Mesenchymal stem cell (in vitro differentiated cells and primary cell): ENCODE measurements around the gene RMND1.

Experiments used
- DNase-seq: peaks from one replicate; pipeline ENCODE4 v3.0.0-alpha.2; 2013
- H2AFZ ChIP-seq: one replicate; pipeline ENCODE4 v1.6.1; 2013; ENCODE audit warnings: low read depth, mild to moderate bottlenecking, control low read depth, inconsistent platforms, low read length, moderate library complexity
- H2AK5ac ChIP-seq: 2 replicates; pipeline ENCODE4 v1.6.1; 2013; ENCODE audit warnings: low read length, moderate library complexity, mild to moderate bottlenecking, inconsistent platforms; ENCODE audit not compliant: severe bottlenecking
- H2BK120ac ChIP-seq: one replicate; pipeline ENCODE4 v1.6.1; 2013; ENCODE audit warnings: low read depth, mild to moderate bottlenecking, inconsistent platforms, low read length, moderate library complexity
- H2BK12ac ChIP-seq, 2 experiments: one replicate each; pipeline ENCODE4 v1.6.1; 2013; ENCODE audit warnings: inconsistent platforms in 2 of 2, low read length in 2 of 2, mild to moderate bottlenecking in 2 of 2, moderate library complexity in 2 of 2, control low read depth in 1 of 2
- H2BK15ac ChIP-seq: one replicate; pipeline ENCODE4 v1.6.1; 2013; ENCODE audit warnings: mild to moderate bottlenecking, low read depth, inconsistent platforms; ENCODE audit not compliant: poor library complexity, severe bottlenecking
- H2BK5ac ChIP-seq: 2 replicates; pipeline ENCODE4 v1.6.1; 2013; ENCODE audit warnings: low read depth, mild to moderate bottlenecking, low read length, control low read depth, inconsistent platforms; ENCODE audit not compliant: poor library complexity, severe bottlenecking
- H3K14ac ChIP-seq, 2 experiments: one replicate each; pipeline ENCODE4 v1.6.1; 2013; ENCODE audit warnings: inconsistent platforms in 2 of 2, low read length in 2 of 2, control low read depth in 1 of 2, mild to moderate bottlenecking in 1 of 2, moderate library complexity in 1 of 2
- H3K18ac ChIP-seq, 2 experiments: one replicate each; pipeline ENCODE4 v1.6.1; 2013; ENCODE audit warnings: inconsistent platforms in 2 of 2, low read length in 2 of 2, control low read depth in 1 of 2, low read depth in 1 of 2, mild to moderate bottlenecking in 1 of 2
- H3K23ac ChIP-seq, 2 experiments: one replicate each; pipeline ENCODE4 v1.6.1; 2013; ENCODE audit warnings: inconsistent platforms in 2 of 2, low read length in 2 of 2, mild to moderate bottlenecking in 2 of 2, moderate library complexity in 2 of 2, control low read depth in 1 of 2
- H3K27ac ChIP-seq: 2 replicates; pipeline ENCODE4 v1.5.1; 2013; ENCODE audit warnings: mild to moderate bottlenecking, moderate library complexity, low read length, control low read depth, inconsistent platforms; ENCODE audit not compliant: poor library complexity, severe bottlenecking
- H3K27me3 ChIP-seq, 2 experiments: 2 replicates each; pipeline versions ENCODE4 v1.6.1 to v1.7.0; 2013; ENCODE audit warnings: low read length in 2 of 2, mild to moderate bottlenecking in 2 of 2, moderate library complexity in 2 of 2, control low read depth in 1 of 2, inconsistent platforms in 1 of 2; ENCODE audit not compliant: control insufficient read depth in 1 of 2, insufficient read depth in 1 of 2
- H3K36me3 ChIP-seq, 2 experiments: 2 replicates each; pipeline versions ENCODE4 v1.6.1 to v1.7.0; 2013; ENCODE audit warnings: low read length in 2 of 2, control low read depth in 1 of 2, inconsistent platforms in 1 of 2, low read depth in 1 of 2, mild to moderate bottlenecking in 1 of 2; ENCODE audit not compliant: insufficient read depth in 2 of 2, control insufficient read depth in 1 of 2
- H3K4ac ChIP-seq, 2 experiments: one replicate each; pipeline ENCODE4 v1.6.1; 2013; ENCODE audit warnings: inconsistent platforms in 2 of 2, low read length in 2 of 2, mild to moderate bottlenecking in 2 of 2, moderate library complexity in 2 of 2, control low read depth in 1 of 2, low read depth in 1 of 2
- H3K4me1 ChIP-seq: 2 replicates; pipeline ENCODE4 v1.6.1; 2013; ENCODE audit warnings: low read depth, low read length, control low read depth; ENCODE audit not compliant: control insufficient read depth, insufficient read depth
- H3K4me2 ChIP-seq: 2 replicates; pipeline ENCODE4 v1.6.1; 2013; ENCODE audit warnings: low read length, mild to moderate bottlenecking, inconsistent platforms; ENCODE audit not compliant: poor library complexity, severe bottlenecking
- H3K4me3 ChIP-seq, 2 experiments: 2 replicates each; pipeline versions ENCODE4 v1.5.1 to v1.7.0; 2013; ENCODE audit warnings: low read length in 2 of 2, mild to moderate bottlenecking in 2 of 2, control low read depth in 1 of 2, low read depth in 1 of 2; ENCODE audit not compliant: insufficient read depth in 1 of 2
- H3K79me1 ChIP-seq: replicated peaks from 2 replicates; pipeline ENCODE4 v1.6.1; 2013; ENCODE audit warnings: mild to moderate bottlenecking, control low read depth, low read length, inconsistent platforms; ENCODE audit not compliant: poor library complexity, severe bottlenecking
- H3K9ac ChIP-seq: 2 replicates; pipeline ENCODE4 v1.7.0; 2013; ENCODE audit warnings: mild to moderate bottlenecking, low read length, moderate library complexity
- H3K9me3 ChIP-seq: 2 replicates; pipeline ENCODE4 v1.7.0; 2013; ENCODE audit warnings: mild to moderate bottlenecking, low read length; ENCODE audit not compliant: control insufficient read depth
- H4K8ac ChIP-seq: one replicate; pipeline ENCODE4 v1.6.1; 2013; ENCODE audit warnings: inconsistent platforms, mild to moderate bottlenecking, low read length, moderate library complexity
- H4K91ac ChIP-seq: one replicate; pipeline ENCODE4 v1.6.1; 2013; ENCODE audit warnings: mild to moderate bottlenecking, low read length, inconsistent platforms
- WGBS: methylation state at CpG from one replicate; pipeline ENCODE4 v1.1.7; 2013; ENCODE audit warnings: mixed read lengths; 5-methylcytosine and 5-hydroxymethylcytosine counted together

RMND1 gene

GRCh38 chr6:151379933-151380847 lies 71.7 kb downstream of the RMND1 start:
- H3K23ac ChIP-seq, result no peak overlapping the region
- peak overlapping the region; percentile 68 for H4K8ac ChIP-seq
- peak overlapping the region in 1 of 2 experiments; percentile 53 for H3K4me3 ChIP-seq
- no peak overlapping the region for H2BK5ac ChIP-seq
- H2BK15ac ChIP-seq, result no peak overlapping the region
- H3K27me3 ChIP-seq, result no peaks in the 10 kb centered on the region
- peak overlapping the region in 1 of 2 experiments; percentile 0 for H3K18ac ChIP-seq
- no peak overlapping the region for H3K14ac ChIP-seq
- 94% methylated on average over 11 of the region's 14 CpGs for WGBS
- no peak overlapping the region for H2AFZ ChIP-seq
- H3K4me2 ChIP-seq, result no peak overlapping the region
- H3K4ac ChIP-seq, result peak overlapping the region in 1 of 2 experiments; percentile 46
- H2BK120ac ChIP-seq, result no peak overlapping the region
- no peak overlapping the region for H2BK12ac ChIP-seq
- peak overlapping the region; percentile 67 for H3K9ac ChIP-seq
- H3K9me3 ChIP-seq, result no peaks in the 10 kb centered on the region
- peaks cover 30% of the 10 kb centered on the region for H3K79me1 ChIP-seq
- H3K27ac ChIP-seq, result no peak overlapping the region
- peaks cover 0 to 3% of the 10 kb centered on the region in 2 experiments for H3K36me3 ChIP-seq
- H4K91ac ChIP-seq, result peak overlapping the region; percentile 72
- peaks cover 1% of the 10 kb centered on the region for H3K4me1 ChIP-seq
- H2AK5ac ChIP-seq, result no peak overlapping the region
- DNase-seq, result peak; percentile 25

GRCh38 chr6:151377095-151377494 lies 74.8 kb downstream of the RMND1 start:
- 85% methylated on average over 3 of the region's 3 CpGs for WGBS

GRCh38 chr6:151376440-151376839 lies 75.5 kb downstream of the RMND1 start:
- H3K9me3 ChIP-seq, result no peaks in the 10 kb centered on the region
- WGBS, result 86% methylated on average over 1 of the region's 1 CpG
- H3K4me3 ChIP-seq, result no peak overlapping the region
- H2BK12ac ChIP-seq, result no peak overlapping the region
- H2AFZ ChIP-seq, result no peak overlapping the region
- H3K79me1 ChIP-seq, result peaks cover 27% of the 10 kb centered on the region
- H3K36me3 ChIP-seq, result peaks cover 6 to 16% of the 10 kb centered on the region in 2 experiments
- no peak overlapping the region for H3K18ac ChIP-seq
- no peak overlapping the region for H2AK5ac ChIP-seq
- H3K4me1 ChIP-seq, result peaks cover 5% of the 10 kb centered on the region
- no peak overlapping the region for H3K14ac ChIP-seq
- H4K8ac ChIP-seq, result no peak overlapping the region
- no peak overlapping the region for H2BK120ac ChIP-seq
- no peak overlapping the region for H2BK15ac ChIP-seq
- H3K4me2 ChIP-seq, result no peak overlapping the region
- H3K9ac ChIP-seq, result no peak overlapping the region
- H3K27me3 ChIP-seq, result no peaks in the 10 kb centered on the region
- H4K91ac ChIP-seq, result no peak overlapping the region
- no peak overlapping the region for H2BK5ac ChIP-seq
- H3K4ac ChIP-seq, result no peak overlapping the region
- no peak overlapping the region for H3K23ac ChIP-seq
- peak; percentile 32 for DNase-seq
- H3K27ac ChIP-seq, result no peak overlapping the region

More at GRCh38 chr6:151377095-151377494, 74.8 kb downstream of the RMND1 start:
- Histone ChIP-seq H2BK15ac (no peak overlapping the region), H2BK5ac (no peak overlapping the region), H3K9ac (no peak overlapping the region), H2BK12ac (no peak overlapping the region), H3K4me1 (peaks cover 5% of the 10 kb centered on the region), H3K27me3 (no peaks in the 10 kb centered on the region), H3K14ac (no peak overlapping the region), H3K4me2 (no peak overlapping the region), H4K91ac (no peak overlapping the region), H2AFZ (no peak overlapping the region), H2BK120ac (no peak overlapping the region), H3K27ac (no peak overlapping the region), H3K9me3 (no peaks in the 10 kb centered on the region), H3K79me1 (peaks cover 28% of the 10 kb centered on the region), H3K23ac (no peak overlapping the region), H3K18ac (no peak overlapping the region), H3K36me3 (peaks cover 6 to 9% of the 10 kb centered on the region in 2 experiments), H2AK5ac (no peak overlapping the region), H3K4me3 (no peak overlapping the region), H4K8ac (no peak overlapping the region), H3K4ac (no peak overlapping the region)
- DNase-seq, result no peak

GRCh38 chr6:151375833-151376232 lies 76.1 kb downstream of the RMND1 start:
- no peak overlapping the region for H3K4me2 ChIP-seq

More at GRCh38 chr6:151375833-151376232, 76.1 kb downstream of the RMND1 start:
- Histone ChIP-seq H3K79me1 (peaks cover 28% of the 10 kb centered on the region), H3K23ac (no peak overlapping the region), H2BK5ac (no peak overlapping the region), H3K14ac (no peak overlapping the region), H2BK12ac (no peak overlapping the region), H2AK5ac (no peak overlapping the region), H2AFZ (no peak overlapping the region), H4K8ac (no peak overlapping the region), H3K9me3 (no peaks in the 10 kb centered on the region), H3K36me3 (peaks cover 9 to 22% of the 10 kb centered on the region in 2 experiments), H3K4me3 (no peak overlapping the region), H3K4me1 (peaks cover 5% of the 10 kb centered on the region), H3K4ac (no peak overlapping the region), H3K27me3 (no peaks in the 10 kb centered on the region), H3K18ac (no peak overlapping the region), H2BK15ac (peak overlapping the region; percentile 50), H4K91ac (no peak overlapping the region), H3K27ac (no peak overlapping the region), H2BK120ac (no peak overlapping the region), H3K9ac (no peak overlapping the region)
- WGBS, result 92% methylated on average over 2 of the region's 2 CpGs
- DNase-seq, result no peak
